GM19043 (cell line): ENCODE measurements around the gene ADAM15.
A peak's percentile ranks its signal among the peaks of the same experiment; 100 is the strongest.

Experiments used
- ATAC-seq: cut with Tn5 transposase; IDR thresholded peaks from one replicate; pipeline ENCODE4 v1.9.1; 2021; ENCODE audit warnings: low read depth; ENCODE audit not compliant: unreplicated experiment

ADAM15 gene

DNA sequence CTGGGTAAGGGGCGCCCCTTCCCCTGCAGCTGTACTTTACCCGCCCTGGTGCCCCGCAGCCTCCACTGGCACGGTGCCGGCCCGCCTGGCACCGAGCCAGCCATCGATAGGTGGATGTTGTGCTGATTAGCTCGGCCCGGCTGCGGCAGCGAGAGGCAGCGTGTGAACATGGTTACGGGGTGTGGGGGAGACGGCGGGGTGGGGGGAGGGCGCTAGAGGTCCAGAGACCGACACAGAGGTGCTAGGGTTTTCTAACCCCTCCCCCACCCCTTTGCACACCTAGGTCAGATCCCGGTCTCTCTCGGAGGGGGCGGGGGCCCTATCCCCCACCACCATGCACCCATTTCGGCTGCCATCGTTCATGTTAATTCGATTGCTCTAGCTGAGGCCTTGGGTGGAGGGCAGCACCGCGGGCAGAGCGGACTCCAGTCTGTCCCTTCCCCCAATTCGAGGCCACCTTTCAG, 19.1 kb downstream of the ADAM15 start:
- no peak for ATAC-seq

GRCh38 chr1:155070721-155071569, 19.8 kb downstream of the ADAM15 start:
- ATAC-seq = peak; percentile 70

DNA sequence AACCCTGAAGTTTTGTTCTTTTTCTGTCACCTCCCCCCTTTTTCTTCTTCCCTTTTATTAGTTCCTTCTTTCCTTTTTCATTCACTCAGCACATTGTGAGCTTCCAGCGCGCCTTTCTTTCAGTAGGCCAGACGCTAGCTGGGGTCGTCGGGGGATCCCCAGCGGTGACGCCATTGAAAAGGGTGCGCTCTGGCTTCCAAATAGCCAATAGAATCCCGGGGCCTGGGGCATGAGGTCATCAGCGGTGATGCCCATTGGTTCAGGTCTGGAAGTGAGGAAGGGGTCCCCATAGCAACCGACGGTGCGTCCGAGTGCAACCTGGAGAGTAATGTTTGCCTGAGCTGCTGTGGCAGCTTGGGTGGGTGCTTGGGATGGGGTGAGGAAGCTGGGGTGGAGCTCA, 20.6 kb downstream of the ADAM15 start:
- no peak for ATAC-seq

GRCh38 chr1:155072531-155073289, 21.6 kb downstream of the ADAM15 start:
- ATAC-seq = no peak

GRCh38 chr1:155073377-155074242, 22.5 kb downstream of the ADAM15 start:
- no peak for ATAC-seq

DNA sequence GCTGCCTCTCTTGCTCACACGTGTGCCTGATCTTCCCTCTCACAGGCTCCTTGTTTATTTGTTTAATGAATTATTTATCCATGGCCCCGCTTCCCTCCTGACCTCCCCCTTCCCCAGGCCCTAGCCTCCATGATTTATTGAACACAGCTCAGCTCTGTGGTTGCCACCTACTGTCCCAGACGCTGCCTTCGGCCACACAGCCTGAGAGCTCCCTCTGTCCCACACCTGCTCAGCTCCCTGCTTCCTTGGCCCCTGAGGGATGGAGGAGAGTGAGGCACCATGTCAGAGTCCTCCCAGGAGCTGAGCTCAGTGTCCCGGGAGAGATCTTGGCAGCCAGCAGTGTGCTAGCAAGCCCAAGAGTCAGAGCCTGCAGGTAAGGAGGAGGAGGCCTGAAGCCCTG, 24.4 kb downstream of the ADAM15 start:
- no peak for ATAC-seq

DNA sequence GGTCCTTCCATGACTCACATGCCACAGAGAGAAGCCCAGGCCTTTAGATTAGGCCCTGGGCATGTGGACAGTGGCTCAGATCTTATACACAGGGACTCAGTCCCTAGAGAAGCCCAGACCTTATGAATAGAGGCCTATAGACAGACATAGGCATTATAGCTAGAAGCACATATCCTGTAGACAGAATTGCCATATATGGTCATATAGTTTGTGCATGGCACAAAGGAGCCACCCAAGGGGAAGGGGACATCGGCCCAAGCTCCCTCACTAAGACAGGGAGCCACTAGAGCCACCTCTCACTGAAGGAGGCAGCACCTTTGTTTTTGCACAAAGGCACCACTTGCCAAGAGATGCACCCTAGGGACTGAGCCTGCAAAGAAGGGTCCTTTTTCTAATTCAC, 25.3 kb downstream of the ADAM15 start:
- ATAC-seq = no peak

GRCh38 chr1:155077346-155077745, 26.2 kb downstream of the ADAM15 start:
- ATAC-seq = no peak

GRCh38 chr1:155077758-155078445, 26.8 kb downstream of the ADAM15 start:
- no peak for ATAC-seq

- no peak for ATAC-seq
Observed at GRCh38 chr1:155078469-155079209, 27.5 kb downstream of the ADAM15 start, which contains the start of gene EFNA3. TSS of gene EFNA3 (plus strand) at chr1:155078837. CDS start at chr1:155078942, 105 bp downstream.

- ATAC-seq = no peak
Observed at GRCh38 chr1:155079210-155079486, 28.0 kb downstream of the ADAM15 start.

GRCh38 chr1:155079487-155080311, 28.6 kb downstream of the ADAM15 start:
- no peak for ATAC-seq

DNA sequence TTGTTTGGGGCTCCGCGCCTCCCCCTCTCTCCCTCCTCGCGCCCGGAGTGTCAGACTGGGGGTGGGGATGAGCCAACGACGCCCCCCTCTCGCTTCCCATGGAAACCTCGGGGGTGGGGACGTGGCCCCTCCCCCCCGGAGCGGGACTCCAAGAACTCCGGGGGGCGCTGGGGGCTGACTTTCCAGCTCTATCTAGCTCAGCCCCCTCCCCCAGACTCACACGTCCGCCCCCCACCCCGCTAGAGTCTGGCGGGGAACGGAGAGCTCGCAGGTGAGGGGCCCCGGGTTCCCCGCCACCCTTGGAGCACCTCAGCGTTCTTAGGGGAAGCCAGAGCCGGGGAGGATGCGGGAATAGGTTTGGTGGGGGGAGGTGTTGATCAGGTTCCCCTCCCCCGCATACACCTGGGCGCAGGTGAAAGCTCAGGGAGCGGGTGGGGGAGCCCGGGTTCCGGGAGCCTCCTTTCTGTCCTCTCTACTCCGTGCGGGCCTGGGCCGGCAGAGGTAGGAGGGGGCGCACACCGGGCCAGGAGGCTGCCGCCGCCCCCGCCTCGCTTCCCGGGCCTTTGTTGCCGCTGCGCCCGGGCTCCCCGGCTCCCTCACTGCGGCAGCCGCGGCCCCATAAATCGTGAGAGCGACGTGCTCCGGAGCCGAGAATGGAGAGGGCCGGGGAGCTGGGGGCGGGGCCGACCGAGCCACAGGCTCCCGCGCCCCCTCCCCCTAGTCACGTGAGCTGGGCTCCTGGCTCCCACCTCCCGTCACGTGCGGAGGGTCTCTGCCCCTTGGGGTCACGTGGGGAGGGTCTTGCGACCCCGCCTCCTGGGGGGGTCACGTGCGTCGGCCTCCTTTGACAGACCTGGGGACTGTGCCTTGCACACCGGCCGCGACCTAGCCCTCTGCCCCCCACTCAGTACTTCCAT, 29.5 kb downstream of the ADAM15 start:
- ATAC-seq = no peak

GRCh38 chr1:155081472-155082300, 30.6 kb downstream of the ADAM15 start:
- no peak for ATAC-seq

GRCh38 chr1:155082301-155083051, 31.4 kb downstream of the ADAM15 start:
- no peak for ATAC-seq

- ATAC-seq = no peak
Observed at GRCh38 chr1:155083052-155083541, 32.0 kb downstream of the ADAM15 start.
